ENCODE results near the gene LCE3E.

DNA sequence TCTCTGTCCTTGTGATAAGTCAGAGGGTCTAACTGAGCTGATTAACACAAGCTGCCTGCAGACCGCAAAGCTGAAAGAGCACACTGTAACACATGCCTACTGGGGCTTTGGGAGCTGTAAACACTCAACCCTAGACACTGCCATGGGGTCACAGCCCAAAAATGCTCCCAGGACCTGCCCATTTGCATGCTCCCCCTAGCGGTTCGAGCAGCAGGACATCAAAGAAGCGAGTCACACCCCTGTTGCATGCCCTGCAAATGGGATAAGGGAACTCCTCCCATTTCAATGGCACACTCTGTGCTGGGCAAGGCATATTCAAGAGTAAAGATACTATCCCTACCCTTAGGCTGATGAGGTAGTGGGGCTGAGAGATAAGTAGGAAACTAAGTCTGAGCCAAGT lies 22.8 kb downstream of the LCE3E start:
- TF ChIP-seq PAX5 (IDR thresholded peaks at IDR 0.05; ENCODE audit: insufficient read depth, low read length, severe bottlenecking) = no peak
- TF ChIP-seq POLR2AphosphoS5 (IDR thresholded peaks at IDR 0.05; ENCODE audit: low read depth, low read length) = no peak
- TF ChIP-seq POLR2A (IDR thresholded peaks at IDR 0.05; ENCODE audit: low read depth, low read length) = no peak
- no peak for TF ChIP-seq SPI1 (IDR thresholded peaks at IDR 0.05; ENCODE audit: low read depth, low read length)
